ENCODE results near the gene GGT7.
"Not testable (repeated sequence)": the region's sequence is repeated elsewhere in the genome, so short reads cannot be mapped to it uniquely, and the experiment has no call there.

The GGT7 gene

GRCh38 chr20:34843421-34843820, 29.2 kb downstream of the GGT7 start:
- DNase-seq (ENCODE audit: low spot score), result no peak

- DNase-seq (ENCODE audit: low spot score), result no peak
Observed at GRCh38 chr20:34842143-34842542, 30.5 kb downstream of the GGT7 start.

DNA sequence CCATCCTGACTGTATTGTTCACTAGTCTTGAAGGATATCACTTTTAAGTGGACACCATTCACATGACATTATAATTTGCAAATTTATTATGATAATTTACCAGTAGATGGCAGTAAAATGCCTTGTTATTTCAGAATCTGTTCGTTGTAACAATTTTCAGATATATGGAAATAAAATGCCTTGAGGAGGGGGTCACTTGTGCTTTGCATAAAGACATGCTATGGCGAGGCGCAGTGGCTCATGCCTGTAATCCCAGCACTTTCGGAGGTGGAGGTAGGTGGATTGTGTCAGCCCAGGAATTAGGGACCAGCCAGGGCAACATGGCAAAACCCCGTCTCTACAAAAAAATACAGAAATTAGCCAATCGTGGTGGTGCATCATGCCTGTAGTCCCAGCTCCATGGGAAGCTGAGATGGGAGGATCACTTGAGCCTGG, 38.2 kb downstream of the GGT7 start:
- peak; percentile 38 for DNase-seq (ENCODE audit: low spot score)

DNA sequence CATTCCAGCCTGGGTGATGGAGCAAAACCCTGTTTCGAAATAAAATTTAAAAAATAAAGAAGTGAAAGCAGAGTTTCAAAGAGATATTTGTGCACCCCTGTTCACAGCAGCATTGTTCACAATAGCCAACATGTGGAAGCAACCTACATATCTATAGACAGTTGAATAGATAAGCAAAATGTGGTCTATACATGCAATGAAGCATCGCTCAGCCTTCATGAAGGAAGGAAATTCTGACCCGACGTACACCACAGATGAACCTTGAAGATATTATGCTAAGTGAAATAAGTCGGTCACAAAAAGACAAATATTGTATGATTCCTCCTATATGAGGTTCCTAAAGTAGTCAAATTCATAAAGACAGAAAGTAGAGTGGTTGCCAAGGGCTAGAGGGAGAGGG, 40.7 kb downstream of the GGT7 start:
- DNase-seq (ENCODE audit: low spot score), result no peak

DNA sequence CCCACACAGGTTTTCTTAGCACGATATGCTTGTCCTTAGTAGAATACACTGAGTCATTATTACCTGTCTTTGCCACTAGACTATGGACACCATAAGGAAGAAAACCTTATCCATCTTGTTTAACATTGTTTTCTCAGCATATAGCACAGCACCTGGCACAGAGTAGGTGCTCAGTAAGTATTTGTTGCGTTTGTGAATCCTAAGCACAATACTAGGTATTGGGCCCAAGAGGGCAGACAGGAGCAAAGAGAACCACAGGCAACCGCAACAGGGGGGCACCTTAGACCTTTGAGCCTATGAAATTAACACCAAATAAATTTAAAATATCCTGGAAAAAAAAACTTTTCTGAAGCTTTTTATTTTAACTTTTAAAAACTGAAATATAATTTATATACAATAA, 43.5 kb downstream of the GGT7 start:
- DNase-seq (ENCODE audit: low spot score), result no peak

- DNase-seq (ENCODE audit: low spot score), result peak; percentile 86
Observed at GRCh38 chr20:34825530-34826362, 46.9 kb downstream of the GGT7 start, which contains the start of gene NCOA6. Gene NCOA6, minus strand, starts transcription at chr20:34825651. Its CDS starts 43,296 bp downstream, at chr20:34782355.

DNA sequence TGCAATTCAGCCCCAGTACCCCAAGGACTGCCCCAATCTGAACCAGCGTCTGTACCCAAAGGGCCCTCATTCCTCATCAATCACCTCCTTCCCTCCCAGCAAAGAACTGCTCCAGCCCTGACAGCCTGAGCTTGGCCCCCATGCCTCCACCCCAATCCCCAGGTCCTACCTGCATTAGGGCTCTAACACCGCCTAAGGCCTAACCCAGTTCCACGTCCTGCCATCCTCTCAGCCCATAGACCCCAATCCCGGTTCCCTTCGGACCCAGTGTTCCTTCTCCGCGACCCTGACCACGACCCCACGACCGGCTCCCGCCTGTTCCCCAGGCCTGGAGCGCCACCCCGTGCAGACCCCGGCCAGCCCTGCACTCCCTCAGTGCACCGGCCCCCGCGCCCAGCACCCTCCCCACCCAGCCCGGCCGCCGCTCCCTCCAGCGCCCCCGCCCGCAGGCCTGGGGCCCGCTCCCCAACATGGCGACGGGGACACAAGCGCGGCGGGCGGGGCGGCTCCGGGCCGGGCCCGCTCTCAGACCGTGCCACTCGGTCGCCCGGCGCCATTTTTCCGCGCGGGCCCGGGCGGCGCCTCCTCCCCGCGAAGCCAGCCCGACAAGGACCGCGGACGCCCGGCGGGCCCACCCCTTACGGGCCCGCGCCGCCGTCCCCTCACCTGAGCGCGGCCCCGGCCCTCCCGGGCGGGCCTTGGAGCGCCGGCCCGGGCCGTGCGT, 47.7 kb downstream of the GGT7 start:
- peak; percentile 41 for DNase-seq (ENCODE audit: low spot score)

GRCh38 chr20:34824452-34824805, 48.2 kb downstream of the GGT7 start:
- peak; percentile 89 for DNase-seq (ENCODE audit: low spot score)

GRCh38 chr20:34824026-34824425, 48.6 kb downstream of the GGT7 start:
- no peak for DNase-seq (ENCODE audit: low spot score)

DNA sequence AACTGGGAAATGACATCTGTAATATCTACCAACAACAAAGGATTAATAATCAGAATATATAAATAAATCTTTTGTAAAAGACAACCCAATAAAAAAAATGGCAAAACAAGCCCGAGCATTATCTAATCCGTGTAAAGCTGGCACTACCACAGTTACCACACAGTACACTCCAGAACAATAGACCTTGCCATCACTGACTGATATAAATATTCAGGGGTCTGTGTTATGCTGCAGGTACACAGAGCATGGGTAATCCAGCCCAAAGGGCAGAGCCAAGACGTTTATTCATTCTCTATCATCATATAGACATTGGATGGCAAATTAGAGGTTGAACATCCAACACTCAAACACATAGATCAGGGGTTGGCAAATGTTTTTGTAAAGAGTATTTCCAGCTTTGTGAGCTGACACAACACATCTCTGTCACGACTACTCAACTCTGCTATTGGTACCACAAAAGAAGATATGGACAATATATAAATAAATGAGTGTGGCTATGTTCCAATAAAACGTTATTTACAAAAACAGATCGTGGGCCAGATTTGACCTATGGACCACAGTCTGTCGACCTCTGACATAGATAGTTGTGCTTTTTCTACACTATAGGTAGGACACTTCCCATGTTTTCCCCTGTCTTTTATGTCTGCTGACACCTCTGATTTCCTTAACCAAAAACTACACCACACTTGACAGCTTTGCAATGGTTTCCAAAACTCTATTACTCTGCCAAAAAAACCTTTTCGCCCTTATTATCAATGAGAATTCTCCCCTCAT, 51.7 kb downstream of the GGT7 start:
- no peak for DNase-seq (ENCODE audit: low spot score)

GRCh38 chr20:34817801-34818200, 54.9 kb downstream of the GGT7 start:
- no peak for DNase-seq (ENCODE audit: low spot score)

- DNase-seq (ENCODE audit: low spot score), result no peak
Observed at GRCh38 chr20:34817072-34817471, 55.6 kb downstream of the GGT7 start.

DNA sequence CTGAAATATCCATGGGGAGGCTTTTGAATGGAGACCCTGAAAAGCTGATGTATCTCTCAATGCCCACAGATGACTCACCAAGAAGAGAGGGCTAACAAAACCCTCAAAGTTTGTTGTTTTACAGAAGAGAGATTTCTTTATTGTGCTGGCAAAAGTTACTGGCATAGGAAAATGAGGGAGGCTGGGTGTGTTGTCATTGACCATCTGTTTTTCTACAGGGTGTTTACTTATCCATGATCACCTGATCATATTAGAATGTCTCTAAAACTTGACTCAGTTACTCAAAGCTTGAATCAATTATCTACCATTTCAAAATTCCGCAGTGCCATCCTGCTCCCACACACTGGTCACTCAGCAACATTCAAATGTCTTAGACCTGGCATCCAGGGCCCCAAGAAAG, 57.0 kb downstream of the GGT7 start:
- no peak for DNase-seq (ENCODE audit: low spot score)

DNA sequence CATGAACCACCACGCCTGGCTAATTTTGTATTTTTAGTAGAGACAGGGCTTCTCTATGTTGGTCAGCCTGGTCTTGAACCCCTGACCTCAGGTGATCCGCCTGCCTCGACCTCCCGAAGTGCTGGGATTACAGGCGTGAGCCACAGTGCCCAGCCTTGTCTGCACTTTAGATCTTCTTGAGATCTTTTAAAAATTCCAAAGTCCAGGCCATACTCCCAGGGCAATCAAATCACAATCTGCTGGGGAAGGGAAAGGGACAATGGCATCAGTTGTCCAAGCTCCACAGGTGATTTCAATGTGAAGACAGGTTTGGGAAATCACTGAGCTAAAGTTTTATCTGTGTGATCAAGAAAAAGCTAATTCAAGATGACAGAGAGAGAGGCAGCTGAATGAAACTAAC, 64.1 kb downstream of the GGT7 start:
- no peak for DNase-seq (ENCODE audit: low spot score)

GRCh38 chr20:34807944-34808465, 64.7 kb downstream of the GGT7 start:
- DNase-seq (ENCODE audit: low spot score), result not testable (repeated sequence)

DNA sequence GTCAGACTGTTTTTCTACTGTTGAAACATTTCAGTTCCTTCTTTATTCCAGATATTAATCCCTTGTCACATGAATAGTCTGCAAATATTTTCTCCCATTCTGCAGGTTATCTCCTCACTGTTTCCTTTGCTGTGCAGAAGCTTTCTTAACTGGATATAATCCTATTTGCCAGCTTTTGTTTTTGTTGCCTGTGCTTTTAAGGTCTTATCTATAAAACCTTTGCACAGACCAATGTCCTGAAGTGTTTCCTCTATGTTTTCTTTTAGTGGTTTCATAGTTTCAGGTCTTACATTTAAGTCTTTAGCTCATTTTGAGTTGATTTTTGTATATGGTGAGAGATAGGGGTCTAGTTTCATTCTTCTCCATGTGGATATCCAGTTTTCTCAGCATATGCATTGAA, 66.4 kb downstream of the GGT7 start:
- DNase-seq (ENCODE audit: low spot score), result no peak

DNA sequence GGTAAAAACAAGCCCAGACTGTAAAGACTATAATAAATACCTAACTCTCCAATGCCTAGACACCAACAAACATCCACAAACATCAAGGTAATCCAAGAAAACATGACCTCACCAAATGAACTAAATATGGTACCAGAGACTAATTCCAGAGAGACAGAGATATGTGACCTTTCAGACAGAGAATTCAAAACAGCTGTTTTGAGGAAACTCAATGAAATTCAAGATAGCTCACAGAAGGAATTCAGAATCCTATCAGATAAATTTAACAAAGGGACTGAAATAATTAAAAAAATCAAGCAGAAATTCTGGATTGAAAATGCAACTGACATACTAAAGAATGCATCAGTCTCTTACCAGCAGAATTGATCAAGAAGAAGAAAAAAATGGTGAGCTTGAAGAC, 73.8 kb downstream of the GGT7 start:
- no peak for DNase-seq (ENCODE audit: low spot score)

- DNase-seq (ENCODE audit: low spot score), result no peak
Observed at GRCh38 chr20:34798328-34798727, 74.3 kb downstream of the GGT7 start.

DNA sequence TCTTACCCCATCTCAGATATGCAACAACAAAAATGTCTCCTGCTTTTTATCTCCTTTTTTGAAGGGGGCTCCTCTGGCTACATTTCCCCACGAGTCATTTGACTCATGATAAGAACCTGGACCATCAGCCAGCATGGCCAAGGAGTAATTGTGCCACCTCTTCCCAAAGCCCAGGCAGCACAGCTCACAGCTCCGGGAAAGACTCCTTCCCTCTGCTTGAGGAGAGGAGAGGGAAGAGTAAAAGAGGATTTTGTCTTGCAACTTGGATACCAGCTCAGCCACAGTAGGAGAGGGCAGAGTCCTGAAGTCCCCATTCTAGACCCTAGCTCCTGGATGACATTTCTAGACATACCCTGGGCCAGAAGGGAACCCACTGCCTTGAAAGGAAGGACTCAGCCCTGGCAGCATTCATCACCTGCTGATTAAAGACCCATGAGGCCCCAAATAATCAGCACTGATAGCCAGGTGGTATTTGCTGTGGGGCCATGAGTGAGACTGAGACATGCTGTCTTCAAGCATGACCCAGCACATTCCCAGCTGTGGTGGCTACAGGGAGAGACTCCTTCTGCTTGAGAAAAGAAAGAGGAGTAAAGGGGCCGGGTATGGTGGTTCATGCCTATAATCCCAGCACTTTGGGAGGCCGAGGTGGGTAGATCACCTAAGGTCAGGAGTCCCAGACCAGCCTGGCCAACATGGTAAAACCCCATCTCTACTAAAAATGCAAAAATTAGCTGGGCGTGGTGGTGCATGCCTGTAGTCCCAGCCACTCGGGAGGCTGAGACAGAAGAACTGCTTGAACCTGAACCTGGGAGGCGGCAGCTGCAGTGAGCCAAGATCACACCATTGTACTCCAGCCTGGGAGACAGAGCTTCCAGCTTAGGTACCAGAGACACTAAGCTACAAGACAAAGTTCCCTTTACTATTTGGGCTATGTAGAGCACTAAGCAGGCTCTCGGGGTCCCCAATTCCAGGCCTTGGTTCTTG, 75.4 kb downstream of the GGT7 start:
- DNase-seq (ENCODE audit: low spot score), result no peak

Measured in LoVo (cell line).